Muscle of leg (tissue), 16 donors: ENCODE measurements around the gene GFY. TPM values are rescaled to one million over a fixed set of nuclear protein-coding genes. Genes with fewer than 3 reads are reported as not detected.

Source experiments
- DNase-seq: peaks from one replicate; pipeline ENCODE4 v3.0.0; 2013
- H3K27ac ChIP-seq: one replicate; pipeline ENCODE4 v1.5.1; 2013; ENCODE audit warnings: mild to moderate bottlenecking, low read length, control low read depth
- H3K27me3 ChIP-seq: one replicate; pipeline ENCODE4 v1.6.1; 2013; ENCODE audit warnings: low read length; ENCODE audit not compliant: control insufficient read depth, insufficient read depth
- H3K36me3 ChIP-seq: one replicate; pipeline ENCODE4 v1.6.1; 2013; ENCODE audit warnings: low read length; ENCODE audit not compliant: control insufficient read depth, insufficient read depth
- H3K4me1 ChIP-seq: one replicate; pipeline ENCODE4 v1.6.1; 2013; ENCODE audit warnings: low read length; ENCODE audit not compliant: control insufficient read depth, insufficient read depth
- H3K4me3 ChIP-seq: one replicate; pipeline ENCODE4 v1.5.1; 2013; ENCODE audit warnings: low read length, control low read depth
- H3K9me3 ChIP-seq: replicated peaks from 2 replicates; pipeline ENCODE4 v1.6.1; 2013; ENCODE audit warnings: low read depth, low read length; ENCODE audit not compliant: control insufficient read depth
- WGBS: methylation state at CpG from one replicate; pipeline ENCODE4 v1.1.5; 2013; ENCODE audit warnings: missing lambda C conversion rate; ENCODE audit not compliant: insufficient coverage; 5-methylcytosine and 5-hydroxymethylcytosine counted together
- long read RNA-seq, 11 donors: transcript quantifications; one replicate each; lab custom pipeline, GENCODE V29; 2026
- polyA plus RNA-seq, 8 donors: library from polyadenylated mRNA; unstranded; fragments of 120-200 nt; gene quantifications; one replicate each; pipeline versions ENCODE4 v1.2.1 to v1.2.3, GENCODE V29; 2013; ENCODE audit warnings: inconsistent platforms in 1 of 8, low replicate concordance in 1 of 8; ENCODE audit not compliant: insufficient read length in 8 of 8, insufficient read depth in 1 of 8
- total RNA-seq: library from RNA; stranded (reverse); fragments of 120-200 nt; gene quantifications from one replicate; pipeline ENCODE4 v1.2.4, GENCODE V29; 2013

The GFY gene, protein sequence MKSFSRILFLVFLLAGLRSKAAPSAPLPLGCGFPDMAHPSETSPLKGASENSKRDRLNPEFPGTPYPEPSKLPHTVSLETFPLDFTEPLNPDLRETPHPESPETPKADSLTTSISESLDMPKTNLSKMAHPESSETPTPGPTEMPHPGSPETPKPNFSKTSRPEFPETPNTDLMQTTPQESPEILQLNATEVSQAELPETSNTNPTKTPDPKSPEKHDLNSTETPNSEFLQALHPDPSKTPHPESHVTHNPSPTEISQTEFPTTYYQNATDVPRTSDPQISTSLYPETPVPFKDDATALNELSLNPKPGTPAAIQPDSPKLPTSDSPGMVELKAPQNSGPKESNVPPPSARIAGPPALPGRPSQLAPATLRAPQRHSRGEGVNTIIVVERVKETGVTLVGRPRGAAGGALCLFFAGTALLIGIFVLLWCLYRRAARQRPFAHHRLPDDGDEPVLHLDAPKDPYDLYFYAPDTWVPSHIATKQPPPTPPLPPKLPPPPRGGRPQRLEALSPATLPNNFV
- not detected for total RNA-seq
- polyA plus RNA-seq, result not detected
- long read RNA-seq, donor 1, result 0 reads
- long read RNA-seq, donor 2, result 0 reads
- long read RNA-seq, donor 3, result 0 reads
- long read RNA-seq, donor 4, result 0 reads
- long read RNA-seq, donor 5, result 0 reads
- long read RNA-seq, donor 6, result 0 reads
- long read RNA-seq, donor 7, result 0 reads
- long read RNA-seq, donor 8, result 0 reads
- long read RNA-seq, donor 9, result 0 reads
- long read RNA-seq, donor 10, result 0 reads
- long read RNA-seq, donor 11, result 0 reads

GRCh38 chr19:49425178-49425577, at the start of gene GFY:
TSS of gene GFY (plus strand) at chr19:49425388. CDS start at chr19:49426431, 1,043 bp downstream.
- Histone ChIP-seq H3K27ac (no peak within 1 kb of the TSS), H3K4me3 (no peak within 1 kb of the TSS), H3K27me3 (peaks cover 99% of the 10 kb centered on the region), H3K4me1 (peaks cover 25% of the 10 kb centered on the region), H3K9me3 (no peaks in the 10 kb centered on the region), H3K36me3 (no peaks in the 10 kb centered on the region)
- no peak for DNase-seq
- 31% methylated on average over 2 of the region's 7 CpGs for WGBS

- WGBS, result 20% methylated on average over 1 of the region's 3 CpGs
- Histone ChIP-seq H3K27ac (no peak overlapping the region), H3K4me3 (no peak overlapping the region), H3K27me3 (no peaks in the 10 kb centered on the region), H3K9me3 (peaks cover 10% of the 10 kb centered on the region), H3K4me1 (no peaks in the 10 kb centered on the region), H3K36me3 (no peaks in the 10 kb centered on the region)
- peak; percentile 64 for DNase-seq
Measured at GRCh38 chr19:49378512-49378911, 46.7 kb upstream of the GFY start.

- Histone ChIP-seq H3K9me3 (peaks cover 10% of the 10 kb centered on the region), H3K27me3 (peaks cover 2% of the 10 kb centered on the region), H3K4me1 (no peaks in the 10 kb centered on the region), H3K27ac (no peak overlapping the region), H3K4me3 (no peak overlapping the region), H3K36me3 (no peaks in the 10 kb centered on the region)
- WGBS, result 84% methylated on average over 3 of the region's 3 CpGs
- DNase-seq, result no peak
Measured at GRCh38 chr19:49380391-49380790, 44.8 kb upstream of the GFY start.

GRCh38 chr19:49382639-49383038, 42.5 kb upstream of the GFY start:
- no peak for DNase-seq
- Histone ChIP-seq H3K4me1 (no peaks in the 10 kb centered on the region), H3K9me3 (peaks cover 10% of the 10 kb centered on the region), H3K27ac (no peak overlapping the region), H3K27me3 (peaks cover 3% of the 10 kb centered on the region), H3K4me3 (no peak overlapping the region), H3K36me3 (no peaks in the 10 kb centered on the region)
- WGBS, result no CpG with 5 or more reads among the region's 5 CpGs

- no peaks in the 10 kb centered on the region for H3K36me3 ChIP-seq
- no peaks in the 10 kb centered on the region for H3K4me1 ChIP-seq
- H3K4me3 ChIP-seq, result no peak overlapping the region
- peaks cover 10% of the 10 kb centered on the region for H3K9me3 ChIP-seq
- DNase-seq, result no peak
- no peak overlapping the region for H3K27ac ChIP-seq
- WGBS, result no CpG with 5 or more reads among the region's 1 CpG
- H3K27me3 ChIP-seq, result peaks cover 7% of the 10 kb centered on the region
Measured at GRCh38 chr19:49383599-49383998, 41.6 kb upstream of the GFY start.

DNA sequence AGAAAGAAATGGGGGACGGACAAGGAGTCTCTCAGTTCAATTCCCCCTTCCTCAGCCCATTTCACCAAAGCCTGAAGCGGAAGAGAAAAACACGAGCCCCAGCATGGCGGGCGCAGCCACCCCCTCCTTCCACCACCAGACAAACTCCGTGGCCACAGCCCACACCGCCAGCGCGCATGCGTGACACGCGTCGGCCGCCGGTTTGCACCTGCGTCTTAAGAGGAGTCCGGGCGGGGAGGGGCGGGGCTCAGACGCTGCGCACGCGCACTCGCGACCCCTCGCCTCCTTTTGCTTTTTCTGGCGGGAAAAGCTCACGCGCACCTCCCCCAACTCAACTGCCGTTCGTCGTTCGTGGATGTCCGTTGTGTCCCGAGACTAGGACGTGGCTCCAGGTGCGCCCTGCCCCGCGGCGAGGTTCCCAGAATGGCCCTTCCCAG, 37.2 kb upstream of the GFY start, which contains the start of gene KASH5:
Gene KASH5 (plus strand): TSS at position 314 of the 437 bp plus-strand sequence. CDS start 2,635 bp downstream, outside the sequence.
- no peak within 1 kb of the TSS for H3K4me3 ChIP-seq
- DNase-seq, result peak; percentile 72
- peaks cover 18% of the 10 kb centered on the region for H3K27me3 ChIP-seq

GRCh38 chr19:49389406-49389805, 35.8 kb upstream of the GFY start:
- no peak for DNase-seq
- H3K27ac ChIP-seq, result no peak overlapping the region
- 81% methylated on average over 20 of the region's 20 CpGs for WGBS
- H3K27me3 ChIP-seq, result peaks cover 26% of the 10 kb centered on the region
- no peak overlapping the region for H3K4me3 ChIP-seq
- H3K36me3 ChIP-seq, result no peaks in the 10 kb centered on the region
- no peaks in the 10 kb centered on the region for H3K4me1 ChIP-seq
- H3K9me3 ChIP-seq, result no peaks in the 10 kb centered on the region

More for the DNA sequence above, 37.2 kb upstream of the GFY start, which contains the start of gene KASH5:
- Histone ChIP-seq H3K27ac (no peak within 1 kb of the TSS), H3K9me3 (peaks cover under 1% of the 10 kb centered on the region), H3K4me1 (no peaks in the 10 kb centered on the region), H3K36me3 (no peaks in the 10 kb centered on the region)
- 50% methylated on average over 33 of the region's 40 CpGs for WGBS

- Histone ChIP-seq H3K9me3 (no peaks in the 10 kb centered on the region), H3K27ac (no peak overlapping the region), H3K36me3 (no peaks in the 10 kb centered on the region), H3K27me3 (peaks cover 28% of the 10 kb centered on the region), H3K4me3 (no peak overlapping the region), H3K4me1 (no peaks in the 10 kb centered on the region)
- 67% methylated on average over 17 of the region's 26 CpGs for WGBS
- DNase-seq, result no peak
Measured at GRCh38 chr19:49390131-49390928, 34.9 kb upstream of the GFY start.

DNA sequence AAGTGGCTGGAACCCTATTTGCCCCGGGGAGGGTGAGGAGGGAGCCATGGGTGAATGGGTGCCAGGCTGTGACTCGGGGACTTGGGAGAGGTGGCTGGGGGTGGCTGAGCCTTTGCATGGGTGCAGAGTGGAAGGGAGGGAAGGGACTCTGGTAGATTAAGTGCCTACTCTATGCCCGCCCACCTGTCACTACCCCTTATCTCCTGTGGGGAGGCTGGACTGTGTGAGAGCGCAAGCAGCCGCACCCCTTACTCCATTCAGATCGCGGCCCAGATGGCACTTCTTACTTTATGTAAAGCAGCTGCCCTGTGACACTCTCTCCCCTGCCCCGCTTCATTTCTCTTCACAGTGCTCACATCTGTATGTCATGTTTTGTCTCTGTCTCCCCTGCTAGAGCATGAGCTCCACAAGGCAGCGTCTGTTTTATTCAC, 34.2 kb upstream of the GFY start:
- 39% methylated on average over 4 of the region's 9 CpGs for WGBS
- no peak for DNase-seq
- Histone ChIP-seq H3K27me3 (peaks cover 29% of the 10 kb centered on the region), H3K27ac (no peak overlapping the region), H3K36me3 (no peaks in the 10 kb centered on the region), H3K4me1 (no peaks in the 10 kb centered on the region), H3K4me3 (no peak overlapping the region), H3K9me3 (no peaks in the 10 kb centered on the region)
